HG03558 (cell line): ENCODE measurements around the gene TBK1.
"Not testable (repeated sequence)": the region's sequence is repeated elsewhere in the genome, so short reads cannot be mapped to it uniquely, and the experiment has no call there.

Source experiments
- ATAC-seq: cut with Tn5 transposase; IDR thresholded peaks from one replicate; pipeline ENCODE4 v1.9.1; 2021; ENCODE audit warnings: moderate number of reproducible peaks; ENCODE audit not compliant: unreplicated experiment; ENCODE audit errors: extremely low read depth

TBK1 gene

GRCh38 chr12:64493513-64493912 is 41.6 kb downstream of the TBK1 start:
- no peak for ATAC-seq

DNA sequence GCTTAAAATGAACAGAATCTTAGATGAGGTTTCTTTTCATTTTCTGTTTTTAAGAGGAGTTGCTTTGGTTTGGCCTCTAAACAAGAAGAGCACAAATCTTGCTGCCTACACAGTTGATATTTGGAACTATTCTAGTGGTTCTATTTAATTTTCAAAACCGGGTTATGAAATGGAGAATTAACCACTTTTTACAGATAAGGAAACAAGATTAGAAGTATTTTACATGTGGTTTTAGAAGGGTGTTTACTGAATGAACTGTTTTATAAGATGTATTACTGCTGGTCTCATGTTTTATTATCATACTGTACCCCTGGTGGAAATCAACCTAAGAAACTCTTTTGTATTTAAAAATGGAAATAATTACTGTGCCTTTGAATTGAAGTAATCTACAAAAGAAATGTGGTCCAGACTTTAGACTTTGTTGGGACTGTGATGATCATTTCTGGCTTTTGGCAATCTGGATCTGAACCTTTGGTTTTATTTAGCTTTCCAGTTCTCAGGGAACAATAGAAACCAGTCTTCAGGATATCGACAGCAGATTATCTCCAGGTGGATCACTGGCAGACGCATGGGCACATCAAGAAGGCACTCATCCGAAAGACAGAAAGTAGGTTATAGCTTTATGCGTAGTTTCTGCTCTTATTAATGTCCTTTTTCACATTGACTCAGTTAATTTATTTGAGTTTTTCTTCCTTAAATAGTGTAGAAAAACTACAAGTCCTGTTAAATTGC is 43.2 kb downstream of the TBK1 start:
- ATAC-seq = no peak

GRCh38 chr12:64496839-64497400 is 45.0 kb downstream of the TBK1 start:
- ATAC-seq = no peak

DNA sequence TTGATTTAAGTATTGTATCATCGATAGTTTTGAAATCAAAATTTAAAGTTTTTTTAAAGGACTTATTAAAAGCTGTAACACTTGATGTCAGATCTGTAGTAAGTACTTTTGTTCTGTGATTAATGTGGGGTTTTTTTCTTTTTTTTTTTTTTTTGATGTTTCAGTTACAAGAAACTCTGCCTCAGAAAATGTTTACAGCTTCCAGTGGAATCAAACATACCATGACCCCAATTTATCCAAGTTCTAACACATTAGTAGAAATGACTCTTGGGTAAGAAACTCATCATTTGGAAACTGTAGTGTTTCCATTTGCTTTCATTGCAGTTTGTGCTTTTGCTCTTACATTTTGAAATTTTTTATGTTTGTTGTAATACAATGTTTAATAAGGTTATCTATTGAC is 45.6 kb downstream of the TBK1 start:
- ATAC-seq = no peak

- no peak for ATAC-seq
Observed at GRCh38 chr12:64497903-64498302, 46.0 kb downstream of the TBK1 start.

GRCh38 chr12:64500394-64500793 is 48.5 kb downstream of the TBK1 start:
- ATAC-seq = no peak

DNA sequence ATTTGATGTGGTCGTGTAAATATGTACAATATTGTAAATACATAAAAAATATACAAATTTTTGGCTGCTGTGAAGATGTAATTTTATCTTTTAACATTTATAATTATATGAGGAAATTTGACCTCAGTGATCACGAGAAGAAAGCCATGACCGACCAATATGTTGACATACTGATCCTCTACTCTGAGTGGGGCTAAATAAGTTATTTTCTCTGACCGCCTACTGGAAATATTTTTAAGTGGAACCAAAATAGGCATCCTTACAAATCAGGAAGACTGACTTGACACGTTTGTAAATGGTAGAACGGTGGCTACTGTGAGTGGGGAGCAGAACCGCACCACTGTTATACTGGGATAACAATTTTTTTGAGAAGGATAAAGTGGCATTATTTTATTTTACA is 49.6 kb downstream of the TBK1 start:
- no peak for ATAC-seq

DNA sequence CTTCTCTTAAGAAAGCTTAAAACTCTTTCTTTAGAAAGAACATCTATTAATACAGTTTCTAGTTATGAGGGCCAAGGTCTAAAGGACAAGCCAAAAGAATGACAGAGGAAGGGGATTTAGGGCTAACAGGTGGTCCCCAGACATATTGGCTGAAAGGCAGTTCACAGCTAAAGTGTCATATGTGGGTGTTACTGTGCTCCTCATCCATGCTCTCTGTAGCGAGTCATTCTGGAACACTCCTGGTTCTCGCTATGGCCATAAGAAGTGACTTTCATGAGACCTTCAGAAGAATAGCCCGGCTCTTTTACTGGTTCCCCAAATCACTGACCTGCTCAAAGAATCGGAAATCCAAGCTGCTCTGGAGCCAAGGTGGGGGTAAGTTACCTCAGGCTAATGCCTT is 55.0 kb downstream of the TBK1 start:
- ATAC-seq = no peak

DNA sequence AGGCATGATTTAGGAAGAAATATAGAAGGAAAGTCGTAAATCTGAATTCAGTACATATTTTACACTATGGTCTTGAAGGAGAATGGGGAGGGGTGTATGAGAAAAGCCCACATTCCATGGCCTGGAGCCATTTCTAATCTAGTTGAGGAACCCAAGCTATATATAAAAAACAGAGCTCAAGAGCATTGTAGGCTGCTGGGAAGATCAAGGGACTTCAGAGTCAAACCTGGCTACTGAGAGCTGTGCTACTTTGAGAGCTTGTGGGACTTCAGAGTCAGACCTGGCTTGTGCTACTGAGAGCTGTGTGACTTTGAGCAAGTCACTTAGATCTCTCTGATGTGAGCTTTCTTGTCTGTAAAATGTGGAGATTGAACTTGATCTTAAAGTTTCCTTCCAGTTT is 58.7 kb downstream of the TBK1 start:
- ATAC-seq = no peak

- no peak for ATAC-seq
Observed at GRCh38 chr12:64518396-64518795, 66.5 kb downstream of the TBK1 start.

GRCh38 chr12:64521833-64522232 is 69.9 kb downstream of the TBK1 start:
- ATAC-seq = no peak

DNA sequence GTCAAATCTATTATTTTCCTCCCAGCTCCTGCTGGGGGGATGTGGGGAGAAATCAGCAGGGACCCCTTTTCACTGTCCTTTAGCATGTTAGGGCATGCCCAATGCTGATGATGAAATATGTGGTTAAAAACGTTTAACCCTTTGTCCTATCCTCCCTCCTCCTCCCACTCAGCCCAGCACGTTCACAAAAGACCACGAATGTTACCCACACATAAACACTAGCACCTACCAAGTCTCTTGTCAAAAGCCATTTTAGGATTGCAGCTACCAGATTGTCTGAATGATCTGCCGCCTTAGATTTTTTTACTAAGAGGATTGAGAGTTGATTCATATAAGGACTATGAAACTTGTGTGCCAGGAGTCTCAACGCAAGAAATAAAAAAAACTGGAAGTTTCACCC is 70.4 kb downstream of the TBK1 start:
- no peak for ATAC-seq

- ATAC-seq = no peak
Observed at GRCh38 chr12:64522807-64523206, 70.9 kb downstream of the TBK1 start.

DNA sequence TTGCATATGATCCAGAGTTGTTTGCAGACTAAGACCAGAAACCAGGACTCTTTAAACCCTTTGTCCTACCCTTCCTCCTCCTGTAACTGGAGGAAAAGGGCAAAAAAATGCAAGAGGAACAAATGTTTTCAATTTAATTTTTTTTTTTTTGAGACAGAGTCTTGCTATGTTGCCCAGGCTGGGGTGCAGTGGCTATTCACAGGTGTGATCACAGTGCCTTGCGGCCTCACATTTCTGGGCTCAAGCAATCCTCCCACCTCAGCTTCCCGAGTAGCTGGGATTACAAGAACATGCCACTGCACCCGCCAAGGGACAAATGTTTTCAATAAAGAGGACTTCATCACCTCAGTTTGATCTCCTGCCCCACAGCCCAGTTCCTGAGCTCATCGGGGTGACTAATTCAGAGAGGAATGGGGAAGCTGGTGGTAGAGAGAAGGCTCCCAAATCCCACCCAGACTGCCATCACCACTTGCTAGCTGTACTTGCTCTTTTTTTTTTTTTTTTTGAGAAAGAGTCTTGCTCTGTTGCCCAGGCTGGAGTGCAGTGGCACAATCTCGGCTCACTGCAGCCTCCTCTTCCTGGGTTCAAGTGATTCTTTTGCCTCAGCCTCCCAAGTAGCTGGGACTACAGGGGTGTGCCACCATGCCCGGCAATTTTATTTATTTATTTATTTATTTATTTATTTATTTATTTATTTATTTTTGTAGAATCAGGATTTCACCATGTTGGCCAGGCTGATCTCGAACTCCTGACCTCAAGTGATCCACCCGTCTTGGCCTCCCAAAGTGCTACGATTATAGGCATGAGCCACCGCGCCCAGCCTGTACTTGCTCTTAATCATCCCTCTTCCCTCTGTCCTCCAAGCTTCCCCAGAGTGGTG is 71.9 kb downstream of the TBK1 start:
- ATAC-seq = not testable (repeated sequence)

- no peak for ATAC-seq
Observed at GRCh38 chr12:64525461-64526160, 73.7 kb downstream of the TBK1 start.

- no peak for ATAC-seq
Observed at GRCh38 chr12:64526859-64527258, 74.9 kb downstream of the TBK1 start.

DNA sequence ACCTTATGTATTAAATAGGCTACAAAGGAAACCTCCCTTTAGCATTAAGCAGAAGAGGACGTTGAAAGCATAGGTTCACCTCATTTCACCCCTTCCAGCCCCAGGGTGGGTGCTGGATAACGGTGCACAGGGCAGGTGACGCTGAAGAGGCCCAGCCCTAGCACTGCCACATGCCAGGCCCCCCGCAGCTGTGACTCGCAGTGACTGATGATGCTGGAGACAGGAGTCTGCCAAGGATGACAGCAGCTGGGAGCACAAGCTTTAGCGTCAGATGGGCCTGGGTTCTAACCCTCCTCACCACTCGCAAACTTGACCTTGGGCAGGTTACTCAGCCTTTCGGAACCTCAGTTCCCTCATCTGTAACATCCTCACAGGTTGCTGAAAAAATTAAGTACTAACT is 76.7 kb downstream of the TBK1 start:
- no peak for ATAC-seq

DNA sequence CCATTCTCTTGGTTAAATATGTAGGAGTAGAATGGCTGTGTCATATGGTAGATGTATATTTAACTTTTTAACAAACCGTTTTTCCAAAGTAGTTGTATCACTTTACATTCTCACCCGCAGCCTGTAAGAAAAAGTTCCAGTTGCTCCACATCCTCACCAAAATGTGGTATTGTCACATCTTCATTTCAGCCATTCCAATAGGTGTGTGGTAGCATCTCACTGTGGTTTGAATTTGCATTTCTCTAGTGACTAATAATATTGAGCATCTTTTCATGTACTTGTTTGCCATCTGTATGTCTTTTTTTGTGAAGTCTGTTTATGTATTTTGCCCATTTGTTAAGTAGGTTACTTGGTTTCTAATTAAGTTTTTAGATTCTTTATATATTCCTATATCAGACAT is 78.6 kb downstream of the TBK1 start:
- ATAC-seq = no peak

DNA sequence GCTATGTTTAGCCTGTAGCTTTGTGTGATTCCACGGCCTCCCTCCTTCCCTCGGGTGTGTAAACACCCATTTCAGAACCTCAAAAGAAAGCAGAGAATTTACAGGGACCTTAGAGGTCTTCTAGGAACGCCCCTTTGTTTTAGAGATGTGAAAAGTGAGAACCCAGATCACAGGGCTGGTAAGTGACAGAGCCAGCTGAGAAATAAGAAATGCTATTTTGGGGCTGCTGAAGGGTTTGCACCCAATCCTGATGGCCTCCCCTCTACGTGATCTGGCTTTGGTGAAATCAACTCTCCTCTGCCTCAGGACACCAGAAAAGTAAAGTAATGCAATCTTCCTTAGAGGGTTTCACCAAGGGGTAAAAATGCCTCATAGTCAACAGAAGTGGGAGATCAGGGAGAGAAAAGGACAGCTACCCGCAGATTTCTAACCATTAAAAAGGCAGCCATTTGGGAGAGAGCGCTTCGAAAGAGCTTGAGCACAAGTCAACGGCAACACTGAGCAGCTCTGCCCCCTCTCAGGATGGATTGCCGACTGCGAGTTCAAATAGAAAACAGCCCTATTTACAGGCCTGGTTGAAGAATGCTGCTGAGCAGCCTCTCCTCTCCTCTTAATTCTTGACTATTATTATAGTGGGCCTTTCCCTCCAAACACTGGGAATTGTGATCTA is 79.9 kb downstream of the TBK1 start:
- ATAC-seq = no peak

GRCh38 chr12:64532734-64533351 is 80.9 kb downstream of the TBK1 start:
- ATAC-seq = no peak
